Liver (tissue), 3 donors: ENCODE results near the gene SUPT4H1.

ENCODE experiments used
- HNF4A ChIP-seq, 2 donors: conservative IDR thresholded peaks; 2 replicates each; pipeline ENCODE4 v1.6.1; 2016; ENCODE audit warnings: antibody characterized with exemption in 2 of 2, mild to moderate bottlenecking in 2 of 2
- RAD21 ChIP-seq, 2 donors: IDR thresholded peaks; 2 replicates each; pipeline ENCODE4 v1.6.1; 2016; ENCODE audit warnings: antibody characterized with exemption in 2 of 2, mild to moderate bottlenecking in 2 of 2
- TAF1 ChIP-seq: conservative IDR thresholded peaks from 2 replicates; pipeline ENCODE4 v1.6.1; 2016; ENCODE audit warnings: antibody characterized with exemption, mild to moderate bottlenecking
- YY1 ChIP-seq: IDR thresholded peaks from 2 replicates; pipeline ENCODE4 v1.6.1; 2016; ENCODE audit warnings: antibody characterized with exemption, mild to moderate bottlenecking
- TF ChIP-seq, protein P1 (sequence below): fragments of 150-350 bp; IDR thresholded peaks from 2 replicates; pipeline ENCODE4 v1.5.1; 2017; ENCODE audit warnings: improper control_type of control experiment, low read depth, low read length; ENCODE audit not compliant: missing input control
- donor health status: healthy.
- donor health status: healthy.

DNA sequence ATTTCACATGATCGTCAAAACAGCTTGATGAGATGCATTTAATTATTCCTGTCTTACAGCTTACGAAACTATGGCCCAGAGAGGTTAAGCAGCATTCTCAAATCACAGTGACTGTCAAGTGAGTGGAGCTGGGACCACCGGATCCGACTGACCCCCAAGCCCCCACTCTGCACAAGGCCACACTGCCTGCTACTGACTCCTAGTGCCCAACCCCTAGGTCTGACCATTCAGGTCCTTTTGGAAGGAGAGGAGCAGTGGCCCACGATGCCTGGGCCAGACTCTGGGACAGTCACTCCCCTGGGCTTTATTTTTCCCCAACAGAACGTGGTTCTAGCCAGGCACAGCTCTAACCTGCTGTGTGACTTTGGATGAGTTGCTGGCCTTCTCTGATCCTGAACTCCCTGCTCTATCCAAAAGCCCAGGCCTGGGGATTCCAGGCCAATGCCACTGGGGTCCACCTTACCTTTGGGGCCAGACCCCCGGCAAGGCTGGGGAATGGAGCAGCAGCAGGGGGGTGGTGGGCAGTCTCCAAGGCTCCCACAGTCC lies 33.3 kb downstream of the SUPT4H1 start:
- TF ChIP-seq, protein P1, sequence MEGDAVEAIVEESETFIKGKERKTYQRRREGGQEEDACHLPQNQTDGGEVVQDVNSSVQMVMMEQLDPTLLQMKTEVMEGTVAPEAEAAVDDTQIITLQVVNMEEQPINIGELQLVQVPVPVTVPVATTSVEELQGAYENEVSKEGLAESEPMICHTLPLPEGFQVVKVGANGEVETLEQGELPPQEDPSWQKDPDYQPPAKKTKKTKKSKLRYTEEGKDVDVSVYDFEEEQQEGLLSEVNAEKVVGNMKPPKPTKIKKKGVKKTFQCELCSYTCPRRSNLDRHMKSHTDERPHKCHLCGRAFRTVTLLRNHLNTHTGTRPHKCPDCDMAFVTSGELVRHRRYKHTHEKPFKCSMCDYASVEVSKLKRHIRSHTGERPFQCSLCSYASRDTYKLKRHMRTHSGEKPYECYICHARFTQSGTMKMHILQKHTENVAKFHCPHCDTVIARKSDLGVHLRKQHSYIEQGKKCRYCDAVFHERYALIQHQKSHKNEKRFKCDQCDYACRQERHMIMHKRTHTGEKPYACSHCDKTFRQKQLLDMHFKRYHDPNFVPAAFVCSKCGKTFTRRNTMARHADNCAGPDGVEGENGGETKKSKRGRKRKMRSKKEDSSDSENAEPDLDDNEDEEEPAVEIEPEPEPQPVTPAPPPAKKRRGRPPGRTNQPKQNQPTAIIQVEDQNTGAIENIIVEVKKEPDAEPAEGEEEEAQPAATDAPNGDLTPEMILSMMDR, result no peak
- TF ChIP-seq YY1, result no peak
- TF ChIP-seq HNF4A (conservative IDR thresholded peaks at IDR 0.05), result no peak
- no peak for TF ChIP-seq RAD21 (IDR thresholded peaks at IDR 0.05)
- TF ChIP-seq TAF1, result no peak
